ENCODE measurements around the gene CDK5R1. TPM values are rescaled to one million over a fixed set of nuclear protein-coding genes. Genes with fewer than 3 reads are reported as not detected.
A peak's percentile ranks its signal among the peaks of the same experiment; 100 is the strongest.

The CDK5R1 gene
- polyA plus RNA-seq, 1 of the 3 experiments (the other 2 are of a cell fraction): 1.4 TPM

DNA sequence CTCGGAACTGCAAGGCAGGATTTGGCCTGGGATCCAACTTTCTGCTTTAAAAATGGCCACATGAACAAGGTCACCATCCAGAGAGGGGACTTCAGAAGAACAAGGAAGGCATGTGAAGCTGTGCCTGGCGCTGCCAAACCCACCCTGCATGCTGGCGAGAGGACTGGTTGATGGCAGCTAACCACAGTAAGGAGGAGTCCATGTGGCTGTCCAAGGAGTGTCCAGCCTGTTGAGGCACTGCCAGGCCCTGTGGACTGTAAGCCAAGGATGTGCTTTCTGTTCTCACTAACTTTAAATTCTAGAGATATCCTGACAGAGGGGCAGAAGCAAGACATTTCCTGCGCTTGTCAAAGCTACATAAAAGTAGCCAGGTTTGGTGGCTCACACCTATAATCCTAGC, 40.4 kb downstream of the CDK5R1 start:
- Histone ChIP-seq H3K79me2 (ENCODE audit: insufficient read depth) (no peaks in the 10 kb centered on the region), H3K4me2 (no peak overlapping the region), H3F3A (replicated peaks; ENCODE audit: insufficient read depth) (no peaks in the 10 kb centered on the region), H3K9me2 (no peaks in the 10 kb centered on the region), H3K9ac (no peak overlapping the region), H3K27me3 (ENCODE audit: insufficient read depth) (no peaks in the 10 kb centered on the region), H3K4me3 (ENCODE audit: low read depth in 2 of 2, low read length in 1 of 2) (no peak overlapping the region), H3K9me3 (no peaks in the 10 kb centered on the region), H2AFZ (ENCODE audit: low read depth) (no peak overlapping the region), H4K20me1 (ENCODE audit: insufficient read depth) (no peaks in the 10 kb centered on the region), H3K27ac (ENCODE audit: low read depth in 2 of 2, low read length in 1 of 2) (peak overlapping the region in 1 of 2 experiments; percentile 35; a peak in 1 of 4 replicates), H3K4me1 (ENCODE audit: control insufficient read depth in 1 of 2, insufficient read depth in 2 of 2, low read depth in 1 of 2, low read length in 1 of 2) (peaks cover 3 to 4% of the 10 kb centered on the region in 2 experiments; a peak in 2 of 4 replicates), H3K36me3 (replicated peaks in 1 of 2; ENCODE audit: control insufficient read depth in 1 of 2, insufficient read depth in 2 of 2, low read length in 1 of 2) (no peaks in the 10 kb centered on the region)
- TF ChIP-seq RFX5 (IDR thresholded peaks at IDR 0.05; ENCODE audit: low read length) (no peak), POLR2AphosphoS5 (IDR thresholded peaks at IDR 0.05; ENCODE audit: low read depth, low read length) (no peak), NRF1 (IDR thresholded peaks at IDR 0.05; ENCODE audit: low read depth, low read length) (no peak)
- no peak for DNase-seq
- ChIA-PET POLR2A (no interaction called here), CTCF (interaction anchor here (1.0 to 1.3 kb wide), 2 partner anchors 8 to 36 kb away, joined by 3 to 4 read pairs; no protein-coding TSS in a partner anchor)
- WGBS (ENCODE audit: low lambda C conversion rate): 88% methylated on average over 4 of the region's 4 CpGs

DNA sequence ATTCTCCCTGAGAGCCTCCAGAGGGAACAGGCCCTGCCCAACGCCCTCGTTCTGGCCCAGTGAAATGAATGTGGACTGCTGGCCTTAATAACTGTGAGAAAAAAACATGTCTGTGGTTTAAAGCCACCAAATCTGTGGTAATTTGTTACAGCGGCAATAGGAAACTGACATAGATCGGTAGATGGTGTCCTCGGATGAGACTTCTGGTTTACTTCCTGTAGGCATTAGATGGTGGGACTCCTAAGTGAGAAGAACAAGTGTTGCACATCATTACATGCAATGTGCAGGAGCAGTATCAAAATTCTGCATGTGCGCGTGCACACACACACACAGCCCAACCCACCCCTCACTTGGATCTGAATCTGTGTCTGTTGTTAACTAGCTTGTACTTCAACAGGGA, 42.0 kb downstream of the CDK5R1 start:
- WGBS (ENCODE audit: low lambda C conversion rate): 93% methylated on average over 7 of the region's 7 CpGs
- no peak for DNase-seq
- no peaks in the 10 kb centered on the region for H3K27me3 ChIP-seq (ENCODE audit: insufficient read depth)
- H3K79me2 ChIP-seq (ENCODE audit: insufficient read depth): no peaks in the 10 kb centered on the region
- ChIA-PET CTCF (no interaction called here), POLR2A (no interaction called here)
- TF ChIP-seq JUND (IDR thresholded peaks at IDR 0.05) (no peak), RCOR1 (IDR thresholded peaks at IDR 0.05; ENCODE audit: low read length) (no peak), FOXJ3 (CRISPR knock-in tag; IDR thresholded peaks at IDR 0.05) (no peak), FOXM1 (IDR thresholded peaks at IDR 0.05; ENCODE audit: low read depth) (no peak), EZH2phosphoT487 (IDR thresholded peaks at IDR 0.05; ENCODE audit: borderline replicate concordance, low read depth) (no peak), ELF1 (IDR thresholded peaks at IDR 0.05) (no peak), MXI1 (IDR thresholded peaks at IDR 0.05; ENCODE audit: low read depth, low read length) (no peak)
- TF ChIP-seq, protein P1, sequence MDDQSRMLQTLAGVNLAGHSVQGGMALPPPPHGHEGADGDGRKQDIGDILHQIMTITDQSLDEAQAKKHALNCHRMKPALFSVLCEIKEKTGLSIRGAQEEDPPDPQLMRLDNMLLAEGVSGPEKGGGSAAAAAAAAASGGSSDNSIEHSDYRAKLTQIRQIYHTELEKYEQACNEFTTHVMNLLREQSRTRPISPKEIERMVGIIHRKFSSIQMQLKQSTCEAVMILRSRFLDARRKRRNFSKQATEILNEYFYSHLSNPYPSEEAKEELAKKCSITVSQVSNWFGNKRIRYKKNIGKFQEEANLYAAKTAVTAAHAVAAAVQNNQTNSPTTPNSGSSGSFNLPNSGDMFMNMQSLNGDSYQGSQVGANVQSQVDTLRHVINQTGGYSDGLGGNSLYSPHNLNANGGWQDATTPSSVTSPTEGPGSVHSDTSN (IDR thresholded peaks at IDR 0.05): no peak
- peaks cover 3 to 4% of the 10 kb centered on the region in 2 experiments; a peak in 2 of 4 replicates for H3K4me1 ChIP-seq (ENCODE audit: control insufficient read depth in 1 of 2, insufficient read depth in 2 of 2, low read depth in 1 of 2, low read length in 1 of 2)
- H3K27ac ChIP-seq (ENCODE audit: low read depth in 2 of 2, low read length in 1 of 2): no peak overlapping the region
- H3K9ac ChIP-seq: no peak overlapping the region
- H3F3A ChIP-seq (replicated peaks; ENCODE audit: insufficient read depth): no peaks in the 10 kb centered on the region
- no peak overlapping the region for H2AFZ ChIP-seq (ENCODE audit: low read depth)
- no peak overlapping the region for H3K4me3 ChIP-seq (ENCODE audit: low read depth in 2 of 2, low read length in 1 of 2)
- H3K36me3 ChIP-seq (replicated peaks in 1 of 2; ENCODE audit: control insufficient read depth in 1 of 2, insufficient read depth in 2 of 2, low read length in 1 of 2): no peaks in the 10 kb centered on the region
- H3K9me2 ChIP-seq: no peaks in the 10 kb centered on the region
- no peaks in the 10 kb centered on the region for H4K20me1 ChIP-seq (ENCODE audit: insufficient read depth)
- H3K4me2 ChIP-seq: no peak overlapping the region
- H3K9me3 ChIP-seq: no peaks in the 10 kb centered on the region

DNA sequence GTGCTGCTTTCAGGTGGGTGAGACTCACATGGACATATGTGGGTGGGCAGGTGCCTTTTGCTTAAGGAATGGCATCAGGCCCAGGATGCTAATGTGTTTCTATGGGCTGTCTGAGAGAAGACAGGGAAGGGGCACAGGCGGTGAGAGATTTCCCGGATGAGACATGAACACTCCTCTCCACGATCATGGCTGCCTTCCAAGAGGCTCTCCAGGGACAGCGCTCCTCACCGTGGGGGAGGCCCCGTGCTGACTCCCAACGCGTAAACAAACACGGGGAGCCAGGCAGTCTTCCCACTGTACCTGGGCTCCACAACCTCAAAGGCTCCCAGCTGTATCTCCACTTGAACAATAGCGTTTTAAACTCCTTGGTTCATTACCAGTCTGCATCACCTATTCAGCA, 42.8 kb downstream of the CDK5R1 start:
- H3K79me2 ChIP-seq (ENCODE audit: insufficient read depth): no peaks in the 10 kb centered on the region
- H3K27me3 ChIP-seq (ENCODE audit: insufficient read depth): no peaks in the 10 kb centered on the region
- no peak for TF ChIP-seq YY1 (IDR thresholded peaks at IDR 0.05; ENCODE audit: low read depth)
- 61% methylated on average over 10 of the region's 10 CpGs for WGBS (ENCODE audit: low lambda C conversion rate)
- H4K20me1 ChIP-seq (ENCODE audit: insufficient read depth): no peaks in the 10 kb centered on the region
- no peak overlapping the region for H3K27ac ChIP-seq (ENCODE audit: low read depth in 2 of 2, low read length in 1 of 2)
- no peaks in the 10 kb centered on the region for H3K36me3 ChIP-seq (replicated peaks in 1 of 2; ENCODE audit: control insufficient read depth in 1 of 2, insufficient read depth in 2 of 2, low read length in 1 of 2)
- H3K4me3 ChIP-seq (ENCODE audit: low read depth in 2 of 2, low read length in 1 of 2): no peak overlapping the region
- H3K9ac ChIP-seq: no peak overlapping the region
- H3K4me2 ChIP-seq: no peak overlapping the region
- no peak overlapping the region for H2AFZ ChIP-seq (ENCODE audit: low read depth)
- DNase-seq: no peak
- no peaks in the 10 kb centered on the region for H3F3A ChIP-seq (replicated peaks; ENCODE audit: insufficient read depth)
- POLR2A ChIA-PET: no interaction called here
- peaks cover 3 to 4% of the 10 kb centered on the region in 2 experiments; a peak in 2 of 4 replicates for H3K4me1 ChIP-seq (ENCODE audit: control insufficient read depth in 1 of 2, insufficient read depth in 2 of 2, low read depth in 1 of 2, low read length in 1 of 2)
- H3K9me3 ChIP-seq: no peaks in the 10 kb centered on the region
- CTCF ChIA-PET: interaction anchor here (0.6 kb wide), 1 partner anchor 8 kb away, joined by 3 read pairs; no protein-coding TSS in a partner anchor
- no peaks in the 10 kb centered on the region for H3K9me2 ChIP-seq

Data from SK-N-SH (cell line).